Caco-2 (cell line): ENCODE results near the gene RXYLT1. TPM values are rescaled to one million over a fixed set of nuclear protein-coding genes. Genes with fewer than 3 reads are reported as not detected.

ENCODE experiments used
- BruUV-seq: library from RNA; stranded (reverse); fragments of 400-500 nt; replicated peaks from 2 replicates; lab custom pipeline; 2021; lab: Mats Ljungman, UMichigan
- CTCF ChIA-PET: fragments of 300-600 bp; sonication (Branson Sonifier 250); formaldehyde crosslinking; loops from one replicate; lab custom pipeline; 2022; ENCODE audit warnings: antibody characterized with exemption; lab: Charles Lee
- POLR2A ChIA-PET: fragments of 300-600 bp; sonication (Branson Sonifier 250); formaldehyde crosslinking; loops from one replicate; lab custom pipeline; 2022; ENCODE audit warnings: antibody characterized with exemption; lab: Charles Lee
- DNase-seq, 2 experiments: peaks; one replicate each; pipeline versions ENCODE4 v3.0.0 to v3.0.0-alpha.2; 2020 to 2022
- H3K27me3 ChIP-seq: replicated peaks from 2 replicates; pipeline ENCODE4 v1.6.0; 2011; ENCODE audit warnings: low read length; ENCODE audit not compliant: control insufficient read depth, insufficient read depth
- H3K36me3 ChIP-seq: 2 replicates; pipeline ENCODE4 v1.5.1; 2011; ENCODE audit warnings: low read length; ENCODE audit not compliant: control insufficient read depth, insufficient read depth
- H3K4me1 ChIP-seq: fragments of 250-450 bp; sonication (Bioruptor Pico); 2 replicates; pipeline ENCODE4 v1.5.1; 2020; ENCODE audit warnings: mild to moderate bottlenecking
- H3K4me3 ChIP-seq: 2 replicates; pipeline ENCODE4 v1.5.1; 2011; ENCODE audit warnings: low read depth, mild to moderate bottlenecking, control low read depth, low read length
- H3K9me3 ChIP-seq: fragments of 250-450 bp; sonication (Bioruptor Pico); 2 replicates; pipeline ENCODE4 v1.5.1; 2020; ENCODE audit warnings: mild to moderate bottlenecking, moderate library complexity
- H3K27ac Mint-ChIP-seq: one replicate; pipeline ENCODE4 v1.8.0; 2022; ENCODE audit warnings: mixed read lengths; ENCODE audit not compliant: unreplicated experiment
- H3K27me3 Mint-ChIP-seq: one replicate; pipeline ENCODE4 v1.8.0; 2022; ENCODE audit warnings: mixed read lengths; ENCODE audit not compliant: insufficient read depth, unreplicated experiment
- H3K36me3 Mint-ChIP-seq: one replicate; pipeline ENCODE4 v1.8.0; 2022; ENCODE audit warnings: mild to moderate bottlenecking, mixed read lengths; ENCODE audit not compliant: insufficient read depth, unreplicated experiment
- H3K4me1 Mint-ChIP-seq: one replicate; pipeline ENCODE4 v1.8.0; 2022; ENCODE audit warnings: low read depth, mixed read lengths; ENCODE audit not compliant: unreplicated experiment
- H3K4me3 Mint-ChIP-seq: one replicate; pipeline ENCODE4 v1.8.0; 2022; ENCODE audit warnings: mild to moderate bottlenecking, moderate library complexity, mixed read lengths; ENCODE audit not compliant: unreplicated experiment
- H3K9me3 Mint-ChIP-seq: one replicate; pipeline ENCODE4 v1.8.0; 2022; ENCODE audit warnings: mixed read lengths; ENCODE audit not compliant: unreplicated experiment
- intact Hi-C: fragments of 100-400 bp; cut with micrococcal nuclease; formaldehyde crosslinking; loops from one replicate; pipeline ENCODE4 v1.10.0; 2022; ENCODE audit not compliant: unreplicated experiment
- total RNA-seq: library from RNA; stranded (reverse); gene quantifications from 2 replicates; pipeline ENCODE4 v1.2.3, GENCODE V29; 2022
- TF ChIP-seq, protein P1 (sequence below), 2 experiments: fragments of 200-600 bp in 1 of 2; IDR thresholded peaks; 1 replicate in 1 of 2; 2 replicates in 1 of 2; pipeline versions ENCODE4 v1.5.1 to v1.8.0; 2011 to 2022; ENCODE audit warnings: antibody characterized with exemption in 1 of 2, control low read depth in 1 of 2, inconsistent platforms in 1 of 2, low read depth in 1 of 2, low read length in 1 of 2, mild to moderate bottlenecking in 1 of 2, moderate library complexity in 1 of 2; ENCODE audit not compliant: insufficient read depth in 1 of 2, severe bottlenecking in 1 of 2, unreplicated experiment in 1 of 2

RXYLT1 gene
- total RNA-seq, 1 experiment from 2014 or later = 9.1 TPM

DNA sequence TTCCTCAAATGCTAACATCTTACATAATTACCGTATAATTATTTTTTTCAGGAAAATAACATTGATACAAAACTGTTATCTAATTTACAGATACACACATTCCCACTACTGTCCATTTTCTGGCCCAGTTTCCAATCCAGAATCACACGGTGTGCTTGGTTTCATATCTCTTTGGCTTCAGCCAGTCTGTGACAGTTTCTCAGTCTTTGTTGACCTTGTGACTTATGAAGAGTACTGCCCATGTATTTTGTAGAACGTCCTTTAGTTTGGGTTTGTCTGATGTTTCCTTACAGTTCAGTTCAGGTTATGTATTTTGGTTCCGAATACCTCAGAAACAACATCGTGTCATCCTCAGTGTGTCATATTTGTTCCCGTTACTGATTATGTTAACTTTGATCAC is 16.2 kb downstream of the RXYLT1 start:
- Histone ChIP-seq H3K9me3 (no peaks in the 10 kb centered on the region), H3K4me3 (no peak overlapping the region), H3K36me3 (no peaks in the 10 kb centered on the region; the same call in 1 of the 2 replicates), H3K27me3 (no peaks in the 10 kb centered on the region), H3K4me1 (no peaks in the 10 kb centered on the region)
- DNase-seq = no peak
- intact Hi-C loops = no loop called here
- no TSS peak for BruUV-seq
- Mint-ChIP-seq H3K27ac (no peak overlapping the region), H3K9me3 (no peaks in the 10 kb centered on the region), H3K27me3 (no peaks in the 10 kb centered on the region), H3K36me3 (no peaks in the 10 kb centered on the region), H3K4me3 (no peak overlapping the region), H3K4me1 (no peaks in the 10 kb centered on the region)
- TF ChIP-seq, protein P1, sequence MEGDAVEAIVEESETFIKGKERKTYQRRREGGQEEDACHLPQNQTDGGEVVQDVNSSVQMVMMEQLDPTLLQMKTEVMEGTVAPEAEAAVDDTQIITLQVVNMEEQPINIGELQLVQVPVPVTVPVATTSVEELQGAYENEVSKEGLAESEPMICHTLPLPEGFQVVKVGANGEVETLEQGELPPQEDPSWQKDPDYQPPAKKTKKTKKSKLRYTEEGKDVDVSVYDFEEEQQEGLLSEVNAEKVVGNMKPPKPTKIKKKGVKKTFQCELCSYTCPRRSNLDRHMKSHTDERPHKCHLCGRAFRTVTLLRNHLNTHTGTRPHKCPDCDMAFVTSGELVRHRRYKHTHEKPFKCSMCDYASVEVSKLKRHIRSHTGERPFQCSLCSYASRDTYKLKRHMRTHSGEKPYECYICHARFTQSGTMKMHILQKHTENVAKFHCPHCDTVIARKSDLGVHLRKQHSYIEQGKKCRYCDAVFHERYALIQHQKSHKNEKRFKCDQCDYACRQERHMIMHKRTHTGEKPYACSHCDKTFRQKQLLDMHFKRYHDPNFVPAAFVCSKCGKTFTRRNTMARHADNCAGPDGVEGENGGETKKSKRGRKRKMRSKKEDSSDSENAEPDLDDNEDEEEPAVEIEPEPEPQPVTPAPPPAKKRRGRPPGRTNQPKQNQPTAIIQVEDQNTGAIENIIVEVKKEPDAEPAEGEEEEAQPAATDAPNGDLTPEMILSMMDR (IDR thresholded peaks at IDR 0.05; ENCODE audit: insufficient read depth in 1 of 2, low read depth in 1 of 2, low read length in 1 of 2, severe bottlenecking in 1 of 2, unreplicated experiment in 1 of 2) = no peak
- POLR2A ChIA-PET = no interaction called here
- CTCF ChIA-PET = no interaction called here

DNA sequence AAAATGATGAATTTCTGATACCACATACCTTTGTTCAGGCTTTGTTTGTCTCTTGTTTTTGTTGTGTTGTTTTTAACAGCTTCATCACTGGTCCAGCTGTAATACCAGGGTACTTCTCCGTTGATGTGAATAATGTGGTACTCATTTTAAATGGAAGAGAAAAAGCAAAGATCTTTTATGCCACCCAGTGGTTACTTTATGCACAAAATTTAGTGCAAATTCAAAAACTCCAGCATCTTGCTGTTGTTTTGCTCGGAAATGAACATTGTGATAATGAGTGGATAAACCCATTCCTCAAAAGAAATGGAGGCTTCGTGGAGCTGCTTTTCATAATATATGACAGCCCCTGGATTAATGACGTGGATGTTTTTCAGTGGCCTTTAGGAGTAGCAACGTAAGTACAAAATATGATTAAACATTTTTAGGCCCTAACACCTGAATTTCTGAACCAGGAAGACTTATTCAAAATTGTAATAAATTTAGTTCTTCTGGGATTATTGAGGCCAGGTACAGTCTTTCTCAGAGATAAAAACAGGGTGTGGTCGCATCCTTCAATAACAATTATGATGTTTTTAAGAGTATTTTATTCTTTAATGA is 22.4 kb downstream of the RXYLT1 start:
- Histone ChIP-seq H3K9me3 (no peaks in the 10 kb centered on the region), H3K4me1 (no peaks in the 10 kb centered on the region), H3K27me3 (no peaks in the 10 kb centered on the region), H3K4me3 (no peak overlapping the region), H3K36me3 (no peaks in the 10 kb centered on the region)
- H3K27ac Mint-ChIP-seq = no peak overlapping the region
- H3K4me3 Mint-ChIP-seq = no peak overlapping the region
- TF ChIP-seq, protein P1 (IDR thresholded peaks at IDR 0.05; ENCODE audit: insufficient read depth in 1 of 2, low read depth in 1 of 2, low read length in 1 of 2, severe bottlenecking in 1 of 2, unreplicated experiment in 1 of 2) = peak; percentile 36 to 52
- peak in 1 of 2 experiments; percentile 17 for DNase-seq
- POLR2A ChIA-PET = no interaction called here
- no TSS peak for BruUV-seq
- no peaks in the 10 kb centered on the region for H3K9me3 Mint-ChIP-seq
- no peaks in the 10 kb centered on the region for H3K4me1 Mint-ChIP-seq
- intact Hi-C loops = loop anchor here (1.0 to 5.0 kb wide), 3 partner anchors 129 to 700 kb away; no protein-coding TSS in a partner anchor
- H3K27me3 Mint-ChIP-seq = no peaks in the 10 kb centered on the region
- no peaks in the 10 kb centered on the region for H3K36me3 Mint-ChIP-seq
- CTCF ChIA-PET = no interaction called here

DNA sequence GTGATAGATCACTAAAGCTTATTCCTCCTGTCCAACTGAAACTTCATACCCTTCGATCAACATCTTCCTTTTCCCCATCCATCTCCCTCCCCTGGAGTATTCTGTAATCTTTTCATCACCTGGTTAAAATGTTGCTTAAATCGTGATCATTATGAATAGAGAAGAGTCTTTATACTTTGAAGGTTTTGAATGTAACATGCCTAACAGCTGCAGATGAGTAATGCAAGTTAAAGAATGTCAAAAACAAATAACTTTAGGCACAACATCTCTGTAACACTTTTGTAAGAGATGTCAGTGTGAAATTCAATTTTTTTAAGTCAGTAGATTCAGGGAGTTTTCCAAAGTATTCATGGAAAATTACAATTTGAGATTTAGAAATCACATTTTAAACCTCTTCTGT is 25.0 kb downstream of the RXYLT1 start:
- no peaks in the 10 kb centered on the region for H3K9me3 Mint-ChIP-seq

More for the DNA sequence above, 25.0 kb downstream of the RXYLT1 start:
- no peaks in the 10 kb centered on the region for H3K27me3 Mint-ChIP-seq
- ChIA-PET CTCF (no interaction called here), POLR2A (no interaction called here)
- TF ChIP-seq, protein P1 (IDR thresholded peaks at IDR 0.05; ENCODE audit: insufficient read depth in 1 of 2, low read depth in 1 of 2, low read length in 1 of 2, severe bottlenecking in 1 of 2, unreplicated experiment in 1 of 2) = no peak
- H3K36me3 ChIP-seq = no peaks in the 10 kb centered on the region
- H3K9me3 ChIP-seq = no peaks in the 10 kb centered on the region
- no peaks in the 10 kb centered on the region for H3K27me3 ChIP-seq
- no peak overlapping the region for H3K4me3 ChIP-seq
- H3K36me3 Mint-ChIP-seq = no peaks in the 10 kb centered on the region
- intact Hi-C loops = loop anchor here (5.0 kb wide), 1 partner anchor 702 kb away; no protein-coding TSS in a partner anchor
- BruUV-seq = no TSS peak
- no peak overlapping the region for H3K27ac Mint-ChIP-seq
- no peak for DNase-seq
- no peak overlapping the region for H3K4me3 Mint-ChIP-seq
- H3K4me1 ChIP-seq = no peaks in the 10 kb centered on the region
- no peaks in the 10 kb centered on the region for H3K4me1 Mint-ChIP-seq
